OCI-LY3 (cell line): Measurements from ENCODE around the gene DNAL1.

Experiments
- H2AFZ ChIP-seq: fragments of 200-600, 300-600 bp; shearing (Covaris generic); 2 replicates; pipeline ENCODE4 v1.6.0; 2014; ENCODE audit warnings: antibody characterized with exemption, low read depth, low read length
- H3K27ac ChIP-seq: fragments of 200-600, 300-600 bp; sonication (generic); 2 replicates; pipeline ENCODE4 v1.5.1; 2014; ENCODE audit warnings: mild to moderate bottlenecking, low read length, moderate library complexity, mixed read lengths
- H3K27me3 ChIP-seq: fragments of 200-600, 300-600 bp; sonication (generic); 2 replicates; pipeline ENCODE4 v1.6.1; 2014; ENCODE audit warnings: low read depth, low read length, mixed read lengths
- H3K36me3 ChIP-seq: fragments of 200-600, 300-600 bp; sonication (generic); replicated peaks from 2 replicates; pipeline ENCODE3; 2014; ENCODE audit warnings: low read depth, low read length, mixed read lengths
- H3K4me1 ChIP-seq: fragments of 300-600, 200-600 bp; sonication (generic); 2 replicates; pipeline ENCODE4 v1.6.1; 2014; ENCODE audit warnings: low read length, mixed read lengths
- H3K4me2 ChIP-seq: fragments of 200-600, 300-600 bp; sonication (generic); 2 replicates; pipeline ENCODE4 v1.6.1; 2014; ENCODE audit warnings: low read length, mixed read lengths
- H3K4me3 ChIP-seq: fragments of 300-600, 200-600 bp; sonication (generic); 2 replicates; pipeline ENCODE4 v1.5.1; 2014; ENCODE audit warnings: antibody characterized with exemption, mild to moderate bottlenecking, low read length, moderate library complexity
- H3K79me2 ChIP-seq: fragments of 300-600, 200-600 bp; shearing (Covaris generic); 2 replicates; pipeline ENCODE4 v1.6.1; 2014; ENCODE audit warnings: mild to moderate bottlenecking, low read length, mixed read lengths
- H3K9ac ChIP-seq: fragments of 300-600, 200-600 bp; shearing (Covaris generic); 2 replicates; pipeline ENCODE4 v1.6.0; 2014; ENCODE audit warnings: mild to moderate bottlenecking, low read length, moderate library complexity
- H3K9me3 ChIP-seq: fragments of 200-600, 300-600 bp; shearing (Covaris generic); 2 replicates; pipeline ENCODE4 v1.6.1; 2014; ENCODE audit warnings: low read length, mixed read lengths; ENCODE audit not compliant: insufficient read depth
- H4K20me1 ChIP-seq: fragments of 200-600, 300-600 bp; sonication (generic); 2 replicates; pipeline ENCODE4 v1.6.1; 2016; ENCODE audit warnings: low read length, mixed read lengths; ENCODE audit not compliant: insufficient read depth
- EZH2phosphoT487 ChIP-seq: fragments of 200-600 bp; shearing (Covaris generic); IDR thresholded peaks from 2 replicates; pipeline ENCODE4 v1.6.1; 2018; ENCODE audit warnings: antibody characterized with exemption, mixed run types, low read depth
- TF ChIP-seq, protein P1 (sequence below): fragments of 200-600, 300-600 bp; sonication (generic); IDR thresholded peaks from 2 replicates; pipeline ENCODE4 v1.5.1; 2014; ENCODE audit warnings: antibody characterized with exemption, low read length, low read depth

The DNAL1 gene

DNA sequence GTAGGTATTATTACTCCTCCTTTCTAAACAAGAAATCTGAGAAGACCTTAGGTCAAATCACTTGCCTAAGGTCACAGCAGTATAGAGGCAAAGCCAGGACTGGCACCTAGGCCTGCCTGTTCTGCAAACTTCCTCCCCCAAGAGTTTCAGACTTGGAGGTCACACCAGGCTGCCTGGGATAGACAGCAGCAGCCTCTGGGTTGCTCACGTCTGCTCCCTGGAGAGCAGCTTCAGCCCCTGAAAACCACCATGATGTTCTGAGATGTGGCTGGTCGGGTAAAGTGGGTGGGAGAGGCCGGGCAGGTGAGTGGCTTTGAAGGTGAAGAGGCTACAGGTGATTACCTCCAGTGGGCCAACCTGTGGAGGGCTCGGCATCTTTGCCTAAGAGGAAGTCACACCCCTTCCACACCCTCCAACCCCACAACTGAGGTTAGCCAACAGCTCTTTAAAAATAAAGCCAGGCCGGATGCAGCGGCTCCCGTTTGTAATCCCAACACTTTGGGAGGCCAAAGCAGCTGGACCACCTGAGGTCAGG lies 106.4 kb downstream of the DNAL1 start:
- Histone ChIP-seq H3K27me3 (no peaks in the 10 kb centered on the region), H3K9me3 (no peaks in the 10 kb centered on the region), H3K27ac (no peak overlapping the region), H3K4me3 (no peak overlapping the region), H4K20me1 (peaks cover 99% of the 10 kb centered on the region), H3K79me2 (peaks cover 100% of the 10 kb centered on the region), H2AFZ (no peak overlapping the region), H3K36me3 (peaks cover 31% of the 10 kb centered on the region), H3K4me1 (peaks cover 60% of the 10 kb centered on the region), H3K9ac (no peak overlapping the region), H3K4me2 (no peak overlapping the region)
- TF ChIP-seq, protein P1, sequence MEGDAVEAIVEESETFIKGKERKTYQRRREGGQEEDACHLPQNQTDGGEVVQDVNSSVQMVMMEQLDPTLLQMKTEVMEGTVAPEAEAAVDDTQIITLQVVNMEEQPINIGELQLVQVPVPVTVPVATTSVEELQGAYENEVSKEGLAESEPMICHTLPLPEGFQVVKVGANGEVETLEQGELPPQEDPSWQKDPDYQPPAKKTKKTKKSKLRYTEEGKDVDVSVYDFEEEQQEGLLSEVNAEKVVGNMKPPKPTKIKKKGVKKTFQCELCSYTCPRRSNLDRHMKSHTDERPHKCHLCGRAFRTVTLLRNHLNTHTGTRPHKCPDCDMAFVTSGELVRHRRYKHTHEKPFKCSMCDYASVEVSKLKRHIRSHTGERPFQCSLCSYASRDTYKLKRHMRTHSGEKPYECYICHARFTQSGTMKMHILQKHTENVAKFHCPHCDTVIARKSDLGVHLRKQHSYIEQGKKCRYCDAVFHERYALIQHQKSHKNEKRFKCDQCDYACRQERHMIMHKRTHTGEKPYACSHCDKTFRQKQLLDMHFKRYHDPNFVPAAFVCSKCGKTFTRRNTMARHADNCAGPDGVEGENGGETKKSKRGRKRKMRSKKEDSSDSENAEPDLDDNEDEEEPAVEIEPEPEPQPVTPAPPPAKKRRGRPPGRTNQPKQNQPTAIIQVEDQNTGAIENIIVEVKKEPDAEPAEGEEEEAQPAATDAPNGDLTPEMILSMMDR: no peak
- TF ChIP-seq EZH2phosphoT487: no peak

DNA sequence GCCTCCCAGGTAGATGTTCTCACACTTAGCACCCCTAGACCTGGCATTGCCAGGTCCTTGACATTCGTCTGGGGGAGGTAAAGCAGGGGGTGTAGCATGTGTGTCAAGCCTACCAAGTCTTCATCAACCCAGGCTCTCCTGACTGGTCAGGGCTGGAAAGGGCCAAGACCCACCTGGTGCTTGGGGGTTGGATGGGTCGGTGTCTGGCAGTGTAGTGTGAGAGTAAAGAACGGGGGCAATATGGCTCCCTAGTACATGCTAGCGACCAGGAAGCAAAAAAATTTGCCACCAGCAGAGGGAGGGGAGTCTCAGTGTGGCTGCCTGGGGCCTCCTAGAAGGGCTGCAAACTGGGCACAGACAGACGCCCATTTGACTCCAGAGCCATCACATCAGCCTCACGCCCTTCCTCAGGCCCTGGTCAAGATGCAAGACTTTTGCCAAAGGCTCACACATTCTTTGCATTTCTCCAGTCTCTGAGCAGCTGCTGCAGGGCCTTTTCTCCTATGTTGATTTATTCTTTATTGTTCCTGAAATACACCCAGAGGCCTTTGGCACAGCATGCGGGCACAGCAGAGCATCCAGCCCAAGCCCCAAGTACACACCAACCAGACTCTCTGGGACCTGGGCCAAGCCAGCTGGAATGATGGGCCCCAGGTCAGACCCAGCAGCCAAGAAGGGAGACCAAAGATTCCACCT lies 107.7 kb downstream of the DNAL1 start:
- Histone ChIP-seq H3K4me1 (peaks cover 65% of the 10 kb centered on the region), H3K4me3 (no peak overlapping the region), H3K27ac (no peak overlapping the region), H3K36me3 (peaks cover 29% of the 10 kb centered on the region), H3K27me3 (no peaks in the 10 kb centered on the region), H3K79me2 (peaks cover 100% of the 10 kb centered on the region), H2AFZ (no peak overlapping the region), H3K9ac (no peak overlapping the region), H3K4me2 (peak overlapping the region; percentile 99; the same call in 1 of the 2 replicates), H3K9me3 (no peaks in the 10 kb centered on the region), H4K20me1 (peaks cover 99% of the 10 kb centered on the region)
- no peak for TF ChIP-seq EZH2phosphoT487
- TF ChIP-seq, protein P1: peak; percentile 22
